ENCODE data around the gene PPP1R16B. TPM values are rescaled to one million over a fixed set of nuclear protein-coding genes. Genes with fewer than 3 reads are reported as not detected.

The PPP1R16B gene
- total RNA-seq, 2 experiments from 2014 or later: 87.6 to 91.1 TPM

DNA sequence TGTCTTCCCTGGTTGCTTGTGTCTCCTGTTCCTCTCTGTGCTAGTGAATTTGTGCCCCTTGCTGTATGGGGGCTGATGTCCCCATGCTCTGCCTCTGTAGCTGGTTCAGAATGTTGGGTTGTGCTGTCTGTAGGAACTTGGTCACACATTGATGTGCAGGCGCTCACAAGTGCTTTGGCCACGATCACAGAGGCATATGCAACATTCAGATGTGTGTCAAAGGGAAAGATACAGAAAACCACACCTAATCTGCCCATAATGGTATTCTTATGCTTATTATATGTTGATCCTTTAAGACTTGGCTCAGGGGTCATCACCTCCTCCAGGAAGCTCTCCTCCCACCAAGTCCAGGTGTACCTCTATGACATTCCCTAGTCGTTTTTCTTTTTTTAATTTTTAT lies 139.5 kb downstream of the PPP1R16B start:
- no peaks in the 10 kb centered on the region for H3K36me3 Mint-ChIP-seq (ENCODE audit: low read depth)
- Histone ChIP-seq H3K36me3 (ENCODE audit: insufficient read depth, low read length) (peaks cover 3% of the 10 kb centered on the region), H3K4me1 (ENCODE audit: insufficient read depth, low read length) (no peaks in the 10 kb centered on the region), H3K27me3 (ENCODE audit: control insufficient read depth in 1 of 2, insufficient read depth in 2 of 2, low read length in 2 of 2) (no peaks in the 10 kb centered on the region), H3K27ac (ENCODE audit: low read depth in 1 of 2, low read length in 2 of 2) (no peak overlapping the region), H3K4me3 (ENCODE audit: low read length) (no peak overlapping the region), H3K9me3 (ENCODE audit: control insufficient read depth in 1 of 2, insufficient read depth in 1 of 2, low read length in 2 of 2) (no peaks in the 10 kb centered on the region)
- intact Hi-C loops (cut with DNase I, micrococcal nuclease): no loop called here
- TF ChIP-seq, protein P1, sequence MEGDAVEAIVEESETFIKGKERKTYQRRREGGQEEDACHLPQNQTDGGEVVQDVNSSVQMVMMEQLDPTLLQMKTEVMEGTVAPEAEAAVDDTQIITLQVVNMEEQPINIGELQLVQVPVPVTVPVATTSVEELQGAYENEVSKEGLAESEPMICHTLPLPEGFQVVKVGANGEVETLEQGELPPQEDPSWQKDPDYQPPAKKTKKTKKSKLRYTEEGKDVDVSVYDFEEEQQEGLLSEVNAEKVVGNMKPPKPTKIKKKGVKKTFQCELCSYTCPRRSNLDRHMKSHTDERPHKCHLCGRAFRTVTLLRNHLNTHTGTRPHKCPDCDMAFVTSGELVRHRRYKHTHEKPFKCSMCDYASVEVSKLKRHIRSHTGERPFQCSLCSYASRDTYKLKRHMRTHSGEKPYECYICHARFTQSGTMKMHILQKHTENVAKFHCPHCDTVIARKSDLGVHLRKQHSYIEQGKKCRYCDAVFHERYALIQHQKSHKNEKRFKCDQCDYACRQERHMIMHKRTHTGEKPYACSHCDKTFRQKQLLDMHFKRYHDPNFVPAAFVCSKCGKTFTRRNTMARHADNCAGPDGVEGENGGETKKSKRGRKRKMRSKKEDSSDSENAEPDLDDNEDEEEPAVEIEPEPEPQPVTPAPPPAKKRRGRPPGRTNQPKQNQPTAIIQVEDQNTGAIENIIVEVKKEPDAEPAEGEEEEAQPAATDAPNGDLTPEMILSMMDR (IDR thresholded peaks at IDR 0.05): no peak
- H3K27ac Mint-ChIP-seq: no peak overlapping the region
- ATAC-seq (ENCODE audit: poor library complexity) (no peak), DNase-seq (no peak)
- no peak overlapping the region for H3K4me3 Mint-ChIP-seq
- H3K9me3 Mint-ChIP-seq: no peaks in the 10 kb centered on the region
- CTCF ChIA-PET: no interaction called here
- H3K27me3 Mint-ChIP-seq: no peaks in the 10 kb centered on the region
- H3K4me1 Mint-ChIP-seq (ENCODE audit: low read depth): no peaks in the 10 kb centered on the region
- POLR2A ChIA-PET: no interaction called here

DNA sequence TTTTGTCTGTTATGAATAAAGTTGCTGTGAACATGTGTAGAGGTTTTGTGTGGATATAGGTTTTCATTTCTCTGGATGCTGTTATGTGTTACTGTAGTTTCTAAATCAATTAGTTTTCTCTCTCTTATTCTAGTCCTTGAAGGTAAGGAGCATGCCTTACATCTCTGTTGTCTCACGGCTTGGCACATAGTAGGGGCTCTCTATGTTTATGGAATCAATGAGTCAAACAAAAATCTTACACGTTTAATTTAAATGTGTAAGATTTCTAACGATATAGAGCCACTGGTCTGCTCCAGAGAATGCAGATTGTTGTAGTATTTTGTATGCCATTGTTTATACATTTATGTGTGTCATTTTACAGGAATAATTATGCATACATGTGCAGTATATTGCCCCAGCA lies 141.3 kb downstream of the PPP1R16B start:
- H3K27me3 ChIP-seq (ENCODE audit: control insufficient read depth in 1 of 2, insufficient read depth in 2 of 2, low read length in 2 of 2): no peaks in the 10 kb centered on the region
- H3K9me3 ChIP-seq (ENCODE audit: control insufficient read depth in 1 of 2, insufficient read depth in 1 of 2, low read length in 2 of 2): no peaks in the 10 kb centered on the region
- no peak overlapping the region for H3K27ac Mint-ChIP-seq
- ChIA-PET CTCF (no interaction called here), POLR2A (no interaction called here)
- H3K4me3 Mint-ChIP-seq: no peak overlapping the region
- H3K27me3 Mint-ChIP-seq: no peaks in the 10 kb centered on the region
- no peak for ATAC-seq (ENCODE audit: poor library complexity)
- no peaks in the 10 kb centered on the region for H3K9me3 Mint-ChIP-seq
- H3K36me3 Mint-ChIP-seq (ENCODE audit: low read depth): no peaks in the 10 kb centered on the region
- no peak overlapping the region for H3K27ac ChIP-seq (ENCODE audit: low read depth in 1 of 2, low read length in 2 of 2)
- H3K4me1 Mint-ChIP-seq (ENCODE audit: low read depth): no peaks in the 10 kb centered on the region
- H3K4me1 ChIP-seq (ENCODE audit: insufficient read depth, low read length): no peaks in the 10 kb centered on the region
- H3K36me3 ChIP-seq (ENCODE audit: insufficient read depth, low read length): peaks cover 6% of the 10 kb centered on the region
- DNase-seq: no peak
- TF ChIP-seq, protein P1 (IDR thresholded peaks at IDR 0.05): no peak
- intact Hi-C loops (cut with DNase I, micrococcal nuclease): no loop called here
- H3K4me3 ChIP-seq (ENCODE audit: low read length): no peak overlapping the region

DNA sequence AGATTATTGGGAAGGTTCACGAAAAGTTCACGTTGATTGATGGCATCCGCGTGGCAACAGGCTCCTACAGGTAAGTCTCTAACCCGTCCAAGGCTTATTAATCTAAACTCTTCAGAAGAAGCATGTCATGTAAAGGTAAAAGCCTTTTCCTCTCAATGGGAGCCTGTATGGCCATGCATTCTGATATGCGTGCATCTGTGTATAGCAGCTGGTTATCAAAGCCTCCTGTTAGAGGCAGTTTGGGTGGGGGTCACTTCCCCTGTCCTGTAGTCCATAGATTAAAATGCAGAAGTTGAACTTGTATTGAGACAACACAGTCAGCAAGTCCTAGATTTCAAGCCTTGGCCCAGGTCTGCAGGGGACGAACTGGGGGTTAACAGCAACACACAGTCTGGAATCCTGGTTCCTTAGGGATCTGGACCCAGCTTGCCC lies 142.4 kb downstream of the PPP1R16B start:
- ChIA-PET POLR2A (no interaction called here), CTCF (no interaction called here)
- Histone ChIP-seq H3K4me1 (ENCODE audit: insufficient read depth, low read length) (no peaks in the 10 kb centered on the region), H3K4me3 (ENCODE audit: low read length) (no peak overlapping the region), H3K9me3 (ENCODE audit: control insufficient read depth in 1 of 2, insufficient read depth in 1 of 2, low read length in 2 of 2) (no peaks in the 10 kb centered on the region), H3K36me3 (ENCODE audit: insufficient read depth, low read length) (peaks cover 6% of the 10 kb centered on the region), H3K27ac (ENCODE audit: low read depth in 1 of 2, low read length in 2 of 2) (no peak overlapping the region), H3K27me3 (ENCODE audit: control insufficient read depth in 1 of 2, insufficient read depth in 2 of 2, low read length in 2 of 2) (no peaks in the 10 kb centered on the region)
- intact Hi-C loops (cut with DNase I, micrococcal nuclease): no loop called here
- no peak for ATAC-seq (ENCODE audit: poor library complexity)
- Mint-ChIP-seq H3K4me3 (no peak overlapping the region), H3K9me3 (no peaks in the 10 kb centered on the region), H3K36me3 (ENCODE audit: low read depth) (no peaks in the 10 kb centered on the region), H3K27ac (no peak overlapping the region), H3K4me1 (ENCODE audit: low read depth) (no peaks in the 10 kb centered on the region), H3K27me3 (no peaks in the 10 kb centered on the region)
- DNase-seq: no peak
- TF ChIP-seq, protein P1 (IDR thresholded peaks at IDR 0.05): no peak

All from CD4-positive, alpha-beta T cell (primary cell).